HCT116 (cell line): ENCODE data around the gene CNDP2. TPM values are rescaled to one million over a fixed set of nuclear protein-coding genes. Genes with fewer than 3 reads are reported as not detected.
"Not testable (repeated sequence)": the region's sequence is repeated elsewhere in the genome, so short reads cannot be mapped to it uniquely, and the experiment has no call there.

ENCODE experiments used
- ATAC-seq: fragments of 200-7000 bp; cut with Tn5 transposase; 2 replicates; pipeline ENCODE4 v1.9.1; 2020; ENCODE audit warnings: mild to moderate bottlenecking, moderate library complexity
- BruUV-seq: library from RNA; stranded (reverse); fragments of 400-500 nt; replicated peaks from 2 replicates; lab custom pipeline; 2021; lab: Mats Ljungman, UMichigan
- CTCF ChIA-PET: fragments of 300-600 bp; sonication (Branson Sonifier 250); formaldehyde crosslinking; loops from one replicate; lab custom pipeline; 2021; ENCODE audit warnings: antibody characterized with exemption; lab: Charles Lee
- POLR2A ChIA-PET: fragments of 300-600, 350-600 bp; sonication (Branson Sonifier 250); formaldehyde crosslinking; loops from one replicate; lab custom pipeline; 2021; ENCODE audit warnings: antibody characterized with exemption; lab: Charles Lee
- RAD21 ChIA-PET, 2 experiments: fragments of 300-600 bp; sonication (Branson Sonifier 250); formaldehyde crosslinking; loops; one replicate each; lab custom pipeline; 2023; ENCODE audit warnings: low total read pairs in 2 of 2; ENCODE audit not compliant: uncharacterized antibody in 2 of 2, unreplicated experiment in 2 of 2, low non-redundant PET in 1 of 2; lab: Charles Lee
- DNase-seq: peaks from one replicate; pipeline ENCODE4 v3.0.0-alpha.2; 2010; ENCODE audit warnings: low read depth, low spot score
- H2AFZ ChIP-seq: fragments of 200-600 bp; shearing (Covaris generic), sonication (generic); 2 replicates; pipeline ENCODE4 v1.6.1; 2017; ENCODE audit warnings: low read depth, mixed run types, mixed read lengths, antibody characterized with exemption, low read length; ENCODE audit not compliant: poor library complexity, severe bottlenecking
- H3K27ac ChIP-seq: 2 replicates; pipeline ENCODE4 v1.5.1; 2012; ENCODE audit warnings: low read depth, low read length
- H3K27me3 ChIP-seq: fragments of 200-600 bp; sonication (generic); 2 replicates; pipeline ENCODE4 v1.6.1; 2016; ENCODE audit warnings: mixed run types, low read length, mixed read lengths; ENCODE audit not compliant: insufficient read depth
- H3K36me3 ChIP-seq, 2 experiments: fragments of 200-500 bp in 1 of 2; fragments of 200-600 bp in 1 of 2; sonication (Bioruptor generic) in 1 of 2; sonication (generic) in 1 of 2; 2 replicates each; pipeline versions ENCODE4 v1.5.1 to v1.6.1; 2014 to 2016; ENCODE audit warnings: low read length in 2 of 2, inconsistent platforms in 1 of 2, mixed read lengths in 1 of 2, mixed run types in 1 of 2; ENCODE audit not compliant: insufficient read depth in 2 of 2, control insufficient read depth in 1 of 2
- H3K4me1 ChIP-seq, 2 experiments: fragments of 200-600 bp in 1 of 2; sonication (generic) in 1 of 2; 2 replicates each; pipeline versions ENCODE4 v1.5.1 to v1.6.1; 2012 to 2017; ENCODE audit warnings: low read length in 2 of 2, inconsistent platforms in 1 of 2, mild to moderate bottlenecking in 1 of 2, mixed read lengths in 1 of 2, mixed run types in 1 of 2, moderate library complexity in 1 of 2; ENCODE audit not compliant: insufficient read depth in 2 of 2, control insufficient read depth in 1 of 2
- H3K4me2 ChIP-seq: fragments of 200-600 bp; sonication (generic); 2 replicates; pipeline ENCODE4 v1.6.1; 2017; ENCODE audit warnings: mixed run types, low read length, mixed read lengths
- H3K4me3 ChIP-seq, 2 experiments: fragments of 200-600 bp in 1 of 2; sonication (generic) in 1 of 2; replicated peaks in 1 of 2; 2 replicates each; pipeline ENCODE4 v1.5.1; 2011 to 2016; ENCODE audit warnings: low read length in 2 of 2, control low read depth in 1 of 2, low read depth in 1 of 2, mild to moderate bottlenecking in 1 of 2, mixed read lengths in 1 of 2, mixed run types in 1 of 2
- H3K79me2 ChIP-seq: fragments of 200-600 bp; sonication (generic); 2 replicates; pipeline ENCODE4 v1.6.1; 2017; ENCODE audit warnings: mild to moderate bottlenecking, mixed run types, low read length, moderate library complexity, mixed read lengths; ENCODE audit not compliant: insufficient read depth
- H3K9ac ChIP-seq: fragments of 200-600 bp; sonication (generic); 2 replicates; pipeline ENCODE4 v1.6.1; 2016; ENCODE audit warnings: low read length, mixed read lengths
- H3K9me2 ChIP-seq: fragments of 200-600 bp; sonication (generic), shearing (Covaris generic); 2 replicates; pipeline ENCODE4 v1.6.1; 2017; ENCODE audit warnings: mixed run types, mild to moderate bottlenecking, moderate library complexity; ENCODE audit not compliant: insufficient read depth
- H3K9me3 ChIP-seq, 2 experiments: fragments of 200-500 bp in 1 of 2; fragments of 200-600 bp in 1 of 2; sonication (Bioruptor generic) in 1 of 2; sonication (generic) in 1 of 2; 2 replicates each; pipeline ENCODE4 v1.6.1; 2014 to 2017; ENCODE audit warnings: low read length in 2 of 2, mixed read lengths in 2 of 2, inconsistent platforms in 1 of 2, low read depth in 1 of 2, mild to moderate bottlenecking in 1 of 2, mixed run types in 1 of 2, moderate library complexity in 1 of 2; ENCODE audit not compliant: control insufficient read depth in 1 of 2, insufficient read depth in 1 of 2
- H4K20me1 ChIP-seq: fragments of 200-600 bp; sonication (generic), shearing (Covaris generic); 2 replicates; pipeline ENCODE4 v1.6.1; 2017; ENCODE audit warnings: mixed run types, mild to moderate bottlenecking, moderate library complexity; ENCODE audit not compliant: insufficient read depth
- ELF1 ChIP-seq: IDR thresholded peaks from 2 replicates; pipeline ENCODE4 v1.6.1; 2012; ENCODE audit warnings: low read depth, borderline replicate concordance
- EZH2 ChIP-seq: fragments of 200-600 bp; sonication (generic); IDR thresholded peaks from 2 replicates; pipeline ENCODE4 v1.6.1; 2017; ENCODE audit warnings: antibody characterized with exemption, mixed run types
- FOSL1 ChIP-seq: IDR thresholded peaks from 2 replicates; pipeline ENCODE4 v1.6.1; 2012; ENCODE audit warnings: low read depth
- MAX ChIP-seq: IDR thresholded peaks from 2 replicates; pipeline ENCODE4 v1.6.1; 2012
- POLR2A ChIP-seq: IDR thresholded peaks from 2 replicates; pipeline ENCODE4 v1.7.0; 2011; ENCODE audit warnings: borderline replicate concordance; ENCODE audit not compliant: insufficient read depth, insufficient read length; ENCODE audit errors: extremely low read depth
- REST ChIP-seq: IDR thresholded peaks from 2 replicates; pipeline ENCODE4 v1.6.1; 2012; ENCODE audit warnings: low read depth
- SP1 ChIP-seq: IDR thresholded peaks from 2 replicates; pipeline ENCODE4 v1.6.1; 2012; ENCODE audit warnings: low read depth
- intact Hi-C: fragments of 100-400 bp; cut with micrococcal nuclease; formaldehyde crosslinking; loops from 2 replicates; pipeline ENCODE4 v1.10.0; 2022
- total RNA-seq: library from RNA; stranded (reverse); gene quantifications from one replicate; pipeline ENCODE4 v1.2.1, GENCODE V29; 2021; ENCODE audit not compliant: unreplicated experiment

Gene CNDP2
- total RNA-seq, 1 experiment from 2014 or later = 112 TPM

GRCh38 chr18:74563999-74564398, 67.8 kb downstream of the CNDP2 start:
- peaks cover 15% of the 10 kb centered on the region for H3K27me3 ChIP-seq
- no TSS peak for BruUV-seq
- ATAC-seq = no peak
- H3K27ac ChIP-seq = no peak overlapping the region
- H3K36me3 ChIP-seq = no peaks in the 10 kb centered on the region
- no peak for DNase-seq
- ChIA-PET POLR2A (no interaction called here), CTCF (no interaction called here), RAD21 (no interaction called here)
- no peak overlapping the region for H3K4me3 ChIP-seq
- H3K9ac ChIP-seq = no peak overlapping the region
- intact Hi-C loops = no loop called here
- H3K4me2 ChIP-seq = no peak overlapping the region
- H3K9me2 ChIP-seq = no peaks in the 10 kb centered on the region
- TF ChIP-seq MAX (no peak), FOSL1 (no peak), REST (no peak), SP1 (no peak), ELF1 (no peak), POLR2A (no peak), EZH2 (no peak)
- TF ChIP-seq, all 23 proteins: peak for 0
- Histone ChIP-seq H2AFZ (no peak overlapping the region), H4K20me1 (no peaks in the 10 kb centered on the region), H3K4me1 (no peaks in the 10 kb centered on the region), H3K79me2 (no peaks in the 10 kb centered on the region), H3K9me3 (no peaks in the 10 kb centered on the region)

GRCh38 chr18:74565164-74565563, 69.0 kb downstream of the CNDP2 start:
- H2AFZ ChIP-seq, H4K20me1 ChIP-seq, H3K9me3 ChIP-seq, POLR2A ChIA-PET, BruUV-seq, H3K36me3 ChIP-seq, RAD21 ChIA-PET, H3K9ac ChIP-seq, DNase-seq, H3K4me3 ChIP-seq, H3K27ac ChIP-seq, CTCF ChIA-PET, ATAC-seq, H3K4me1 ChIP-seq, H3K79me2 ChIP-seq, H3K4me2 ChIP-seq, H3K9me2 ChIP-seq, intact Hi-C loops: not testable (repeated sequence)
- H3K27me3 ChIP-seq = peaks cover 15% of the 10 kb centered on the region

GRCh38 chr18:74565993-74566392, 69.8 kb downstream of the CNDP2 start:
- peaks cover 18% of the 10 kb centered on the region for H3K27me3 ChIP-seq
- CTCF ChIA-PET, H3K4me1 ChIP-seq, H3K9ac ChIP-seq, H3K9me3 ChIP-seq, H3K4me2 ChIP-seq, DNase-seq, POLR2A ChIA-PET, RAD21 ChIA-PET, BruUV-seq, intact Hi-C loops, H2AFZ ChIP-seq, H3K9me2 ChIP-seq, H3K79me2 ChIP-seq, H3K36me3 ChIP-seq, H3K4me3 ChIP-seq, H3K27ac ChIP-seq, ATAC-seq, H4K20me1 ChIP-seq: not testable (repeated sequence)
